Measurements from ENCODE around the gene GAS2. TPM values are rescaled to one million over a fixed set of nuclear protein-coding genes. Genes with fewer than 3 reads are reported as not detected.
A peak's percentile ranks its signal among the peaks of the same experiment; 100 is the strongest.

Gene GAS2
- total and polyA plus RNA-seq, 9 donors = 0.76 to 10.0 (median 4.0) TPM

GRCh38 chr11:22626573-22627239 lies 39.7 kb upstream of the GAS2 start:
- WGBS, 3 donors = 91 to 94% (median 92%) methylated on average over 14 of the region's 14 CpGs
- no peak overlapping the region for H3K4me3 ChIP-seq
- H3K4me1 ChIP-seq (ENCODE audit: insufficient read depth) = peaks cover 3% of the 10 kb centered on the region
- DNase-seq = no peak
- intact Hi-C loops (cut with DNase I) = no loop called here
- H3K27me3 ChIP-seq = no peaks in the 10 kb centered on the region
- H3K9me3 ChIP-seq = no peaks in the 10 kb centered on the region
- no peak overlapping the region for H3K27ac ChIP-seq
- TF ChIP-seq, protein P1, sequence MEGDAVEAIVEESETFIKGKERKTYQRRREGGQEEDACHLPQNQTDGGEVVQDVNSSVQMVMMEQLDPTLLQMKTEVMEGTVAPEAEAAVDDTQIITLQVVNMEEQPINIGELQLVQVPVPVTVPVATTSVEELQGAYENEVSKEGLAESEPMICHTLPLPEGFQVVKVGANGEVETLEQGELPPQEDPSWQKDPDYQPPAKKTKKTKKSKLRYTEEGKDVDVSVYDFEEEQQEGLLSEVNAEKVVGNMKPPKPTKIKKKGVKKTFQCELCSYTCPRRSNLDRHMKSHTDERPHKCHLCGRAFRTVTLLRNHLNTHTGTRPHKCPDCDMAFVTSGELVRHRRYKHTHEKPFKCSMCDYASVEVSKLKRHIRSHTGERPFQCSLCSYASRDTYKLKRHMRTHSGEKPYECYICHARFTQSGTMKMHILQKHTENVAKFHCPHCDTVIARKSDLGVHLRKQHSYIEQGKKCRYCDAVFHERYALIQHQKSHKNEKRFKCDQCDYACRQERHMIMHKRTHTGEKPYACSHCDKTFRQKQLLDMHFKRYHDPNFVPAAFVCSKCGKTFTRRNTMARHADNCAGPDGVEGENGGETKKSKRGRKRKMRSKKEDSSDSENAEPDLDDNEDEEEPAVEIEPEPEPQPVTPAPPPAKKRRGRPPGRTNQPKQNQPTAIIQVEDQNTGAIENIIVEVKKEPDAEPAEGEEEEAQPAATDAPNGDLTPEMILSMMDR (IDR thresholded peaks at IDR 0.05) = no peak
- TF ChIP-seq POLR2A (IDR thresholded peaks at IDR 0.05) = no peak
- no peak for TF ChIP-seq EP300 (IDR thresholded peaks at IDR 0.05)
- no peaks in the 10 kb centered on the region for H3K36me3 ChIP-seq

- peaks cover 3% of the 10 kb centered on the region for H3K4me1 ChIP-seq (ENCODE audit: insufficient read depth)
- no peaks in the 10 kb centered on the region for H3K36me3 ChIP-seq
- intact Hi-C loops (cut with DNase I) = no loop called here
- WGBS, 3 donors = 93 to 98% (median 96%) methylated on average over 6 of the region's 6 CpGs
- H3K27me3 ChIP-seq = no peaks in the 10 kb centered on the region
- H3K27ac ChIP-seq = no peak overlapping the region
- no peaks in the 10 kb centered on the region for H3K9me3 ChIP-seq
- no peak for DNase-seq
- no peak overlapping the region for H3K4me3 ChIP-seq
- TF ChIP-seq EP300 (IDR thresholded peaks at IDR 0.05) (no peak), POLR2A (IDR thresholded peaks at IDR 0.05) (no peak)
- TF ChIP-seq, protein P1 (IDR thresholded peaks at IDR 0.05) = no peak
These were observed 39.0 kb upstream of the GAS2 start for GRCh38 chr11:22627421-22627820.

DNA sequence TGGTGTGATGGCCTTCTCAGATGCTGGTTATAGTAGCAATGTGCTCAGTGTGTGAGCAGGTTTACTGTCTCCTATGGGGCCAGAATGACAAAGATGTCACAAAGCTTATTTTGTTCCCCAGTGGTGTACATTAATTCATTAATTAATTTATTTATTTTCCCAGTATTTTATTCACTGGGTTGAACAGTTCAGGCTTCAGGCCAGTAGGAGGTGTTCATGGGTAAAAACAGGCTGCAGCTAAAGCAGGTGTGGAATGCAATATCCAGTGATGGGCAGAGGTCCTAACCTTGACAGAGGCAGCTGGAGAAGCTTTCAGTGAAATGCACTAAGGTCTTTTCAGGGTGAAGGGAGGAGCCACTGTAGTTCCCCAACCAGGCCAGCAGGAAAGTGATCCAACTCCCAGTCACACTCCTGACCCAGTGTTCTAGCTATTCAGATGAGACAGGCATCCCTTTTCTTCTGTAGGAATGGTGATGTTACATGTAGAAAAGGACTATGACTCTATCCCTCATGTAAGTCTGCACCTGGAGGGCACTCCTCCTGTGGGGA lies 33.0 kb upstream of the GAS2 start:
- H3K36me3 ChIP-seq = no peaks in the 10 kb centered on the region
- TF ChIP-seq POLR2A (IDR thresholded peaks at IDR 0.05) = no peak
- TF ChIP-seq, protein P1 (IDR thresholded peaks at IDR 0.05) = no peak
- TF ChIP-seq EP300 (IDR thresholded peaks at IDR 0.05) = no peak
- no peak overlapping the region for H3K4me3 ChIP-seq
- DNase-seq = no peak
- intact Hi-C loops (cut with DNase I) = no loop called here
- H3K4me1 ChIP-seq (ENCODE audit: insufficient read depth) = no peaks in the 10 kb centered on the region
- H3K9me3 ChIP-seq = no peaks in the 10 kb centered on the region
- no peak overlapping the region for H3K27ac ChIP-seq
- no peaks in the 10 kb centered on the region for H3K27me3 ChIP-seq

- peak in 1 of 5 donors; percentile 22 for DNase-seq
- H3K4me1 ChIP-seq (ENCODE audit: insufficient read depth) = no peaks in the 10 kb centered on the region
- H3K36me3 ChIP-seq = no peaks in the 10 kb centered on the region
- TF ChIP-seq EP300 (IDR thresholded peaks at IDR 0.05) (no peak), POLR2A (IDR thresholded peaks at IDR 0.05) (no peak)
- TF ChIP-seq, protein P1 (IDR thresholded peaks at IDR 0.05) = no peak
- no peak overlapping the region for H3K4me3 ChIP-seq
- 82 to 91% (median 87%) methylated on average over 3 of the region's 3 CpGs for WGBS, 3 donors
- intact Hi-C loops (cut with DNase I) = no loop called here
- no peaks in the 10 kb centered on the region for H3K27me3 ChIP-seq
- no peaks in the 10 kb centered on the region for H3K9me3 ChIP-seq
- no peak overlapping the region for H3K27ac ChIP-seq
These were observed 31.3 kb upstream of the GAS2 start for GRCh38 chr11:22634897-22635629.
